IMR-90 (cell line): ENCODE data around the gene PITPNC1.

Experiments used
- BHLHE40 ChIP-seq: fragments of 150-350 bp; IDR thresholded peaks from 2 replicates; pipeline ENCODE4 v1.6.1; 2016; ENCODE audit warnings: mild to moderate bottlenecking, low read depth, low read length
- CEBPB ChIP-seq: IDR thresholded peaks from 2 replicates; pipeline ENCODE4 v1.6.1; 2012; ENCODE audit warnings: low read depth, low read length, improper control_type of control experiment
- CHD1 ChIP-seq: IDR thresholded peaks from 2 replicates; pipeline ENCODE4 v1.6.1; 2012; ENCODE audit warnings: low read depth, low read length, improper control_type of control experiment
- CTCF ChIP-seq: conservative IDR thresholded peaks from 2 replicates; pipeline ENCODE4 v1.5.1; 2012; ENCODE audit warnings: mild to moderate bottlenecking, low read depth, low read length, improper control_type of control experiment
- ELK1 ChIP-seq: fragments of 150-350 bp; IDR thresholded peaks from 2 replicates; pipeline ENCODE4 v1.6.1; 2016; ENCODE audit warnings: low read depth, mild to moderate bottlenecking, low read length, moderate library complexity, borderline replicate concordance
- FOS ChIP-seq: fragments of 150-350 bp; IDR thresholded peaks from 2 replicates; pipeline ENCODE4 v1.6.1; 2016; ENCODE audit warnings: low read depth, low read length
- MAFK ChIP-seq: IDR thresholded peaks from 2 replicates; pipeline ENCODE4 v1.6.1; 2012; ENCODE audit warnings: low read depth, low read length, improper control_type of control experiment
- MXI1 ChIP-seq: IDR thresholded peaks from 2 replicates; pipeline ENCODE4 v1.6.1; 2012; ENCODE audit warnings: low read depth, mild to moderate bottlenecking, low read length, moderate library complexity, borderline replicate concordance
- POLR2A ChIP-seq: IDR thresholded peaks from 2 replicates; pipeline ENCODE4 v1.6.1; 2012; ENCODE audit warnings: mild to moderate bottlenecking, low read depth, low read length
- RAD21 ChIP-seq: IDR thresholded peaks from 2 replicates; pipeline ENCODE4 v1.6.1; 2012; ENCODE audit warnings: low read length, improper control_type of control experiment
- RCOR1 ChIP-seq: IDR thresholded peaks from 2 replicates; pipeline ENCODE4 v1.6.1; 2012; ENCODE audit warnings: mild to moderate bottlenecking, low read length, improper control_type of control experiment; ENCODE audit not compliant: insufficient replicate concordance
- RFX5 ChIP-seq: IDR thresholded peaks from 2 replicates; pipeline ENCODE4 v1.8.0; 2012; ENCODE audit warnings: low read depth, mild to moderate bottlenecking, low read length, moderate library complexity
- USF2 ChIP-seq: fragments of 150-350 bp; IDR thresholded peaks from 2 replicates; pipeline ENCODE4 v1.6.1; 2017; ENCODE audit warnings: mild to moderate bottlenecking, antibody characterized with exemption, low read length, low read depth

- TF ChIP-seq RAD21 (no peak), POLR2A (no peak), MAFK (no peak), CTCF (no peak), RFX5 (no peak), USF2 (no peak), MXI1 (no peak), RCOR1 (no peak), FOS (no peak), CEBPB (no peak), BHLHE40 (no peak), CHD1 (no peak), ELK1 (no peak)
Measured at GRCh38 chr17:67482764-67483163, 105.7 kb downstream of the PITPNC1 start.
